Fibroblast of skin of right quadriceps (primary cell): Measurements from ENCODE around the gene ECE2.

Experiments used
- DNase-seq: peaks from one replicate; pipeline ENCODE4 v3.0.0-alpha.2; 2013

ECE2 gene

GRCh38 chr3:184272269-184272668 is 3.6 kb upstream of the ECE2 start:
- DNase-seq = no peak

- no peak for DNase-seq
These were observed 481 bp upstream of the ECE2 start for GRCh38 chr3:184275381-184275701.

GRCh38 chr3:184277366-184277765 is 1.5 kb downstream of the ECE2 start:
- no peak for DNase-seq

GRCh38 chr3:184282941-184283340 is 7.1 kb downstream of the ECE2 start:
- DNase-seq = no peak

GRCh38 chr3:184283681-184284080 is 7.9 kb downstream of the ECE2 start:
- DNase-seq = no peak

- peak; percentile 69 for DNase-seq
These were observed 8.9 kb downstream of the ECE2 start for GRCh38 chr3:184284696-184285095.

- peak; percentile 30 for DNase-seq
These were observed 13.7 kb downstream of the ECE2 start for GRCh38 chr3:184289426-184289938.

- no peak for DNase-seq
These were observed 14.5 kb downstream of the ECE2 start for GRCh38 chr3:184290331-184290730.

- no peak for DNase-seq
These were observed 15.4 kb downstream of the ECE2 start for GRCh38 chr3:184291044-184291737.

- DNase-seq = no peak
These were observed 16.1 kb downstream of the ECE2 start for GRCh38 chr3:184291738-184292445.

- DNase-seq = no peak
These were observed 19.9 kb downstream of the ECE2 start for GRCh38 chr3:184295771-184296170.

- DNase-seq = no peak
These were observed 20.8 kb downstream of the ECE2 start for GRCh38 chr3:184296616-184297015.

- DNase-seq = peak; percentile 97
These were observed 23.1 kb downstream of the ECE2 start, which contains the start of gene PSMD2 for GRCh38 chr3:184298759-184299487. PSMD2 (plus strand) TSS chr3:184299241; CDS start chr3:184299267, 26 bp downstream.

GRCh38 chr3:184299488-184300377 is 23.9 kb downstream of the ECE2 start:
- DNase-seq = peak; percentile 33

- DNase-seq = peak; percentile 64
These were observed 24.5 kb downstream of the ECE2 start for GRCh38 chr3:184300378-184300720.

- DNase-seq = peak; percentile 18
These were observed 29.8 kb downstream of the ECE2 start for GRCh38 chr3:184305577-184305976.

GRCh38 chr3:184306341-184306972 is 30.6 kb downstream of the ECE2 start:
- no peak for DNase-seq

- no peak for DNase-seq
These were observed 32.1 kb downstream of the ECE2 start for GRCh38 chr3:184307915-184308314.

- no peak for DNase-seq
These were observed 32.9 kb downstream of the ECE2 start for GRCh38 chr3:184308744-184309143.

GRCh38 chr3:184311633-184312032 is 35.8 kb downstream of the ECE2 start:
- DNase-seq = no peak

- peak; percentile 93 for DNase-seq
These were observed 38.5 kb downstream of the ECE2 start, which contains the start of gene EIF4G1 for GRCh38 chr3:184314363-184314699. EIF4G1 (plus strand) TSS chr3:184314606; CDS start chr3:184315797, 1,191 bp downstream.
